A549 (cell line): ENCODE data around the gene KDM4B. TPM values are rescaled to one million over a fixed set of nuclear protein-coding genes. Genes with fewer than 3 reads are reported as not detected.

Experiments
- ATAC-seq, 2 experiments: fragments of 200-7000 bp in 1 of 2; fragments of >200 bp in 1 of 2; cut with Nextera tagmentation in 1 of 2; cut with Tn5 transposase in 1 of 2; 3 replicates each; pipeline versions ENCODE4 v1.8.0 to v1.9.1; 2018 to 2020; ENCODE audit warnings: mild to moderate bottlenecking in 1 of 2, moderate library complexity in 1 of 2
- CTCF ChIA-PET: fragments of 300-600 bp; sonication (Branson Sonifier 250); formaldehyde crosslinking; extraction: SDS; loops from one replicate; lab custom pipeline; 2021; ENCODE audit warnings: antibody characterized with exemption, inconsistent platforms; lab: Yijun Ruan, JAX
- POLR2A ChIA-PET: fragments of 350-600 bp; formaldehyde crosslinking; extraction: SDS; loops from one replicate; lab custom pipeline; 2021; ENCODE audit warnings: antibody characterized with exemption, inconsistent platforms; lab: Yijun Ruan, JAX
- DNase-seq, 2 experiments: peaks; one replicate each; pipeline versions ENCODE4 v3.0.0 to v3.0.0-alpha.2; 2011 to 2016; ENCODE audit warnings: low read depth in 1 of 2, low spot score in 1 of 2
- FAIRE-seq: peaks from 2 replicates; lab custom pipeline; 2011; peaks lifted over from hg19 to GRCh38; lab: Jason Lieb, UNC
- H3K27ac ChIP-seq, 2 experiments: fragments of >200 bp; sonication (Bioruptor Twin); formaldehyde crosslinking; 3 replicates each; pipeline ENCODE4 v1.5.1; 2016 to 2017
- H3K4me1 ChIP-seq: fragments of >200 bp; sonication (Bioruptor Twin); formaldehyde crosslinking; 3 replicates; pipeline ENCODE4 v1.6.1; 2016
- H3K4me2 ChIP-seq: fragments of >200 bp; sonication (Bioruptor Twin); formaldehyde crosslinking; 3 replicates; pipeline ENCODE4 v1.6.1; 2016
- H3K4me3 ChIP-seq: fragments of >200 bp; sonication (Bioruptor Twin); formaldehyde crosslinking; 3 replicates; pipeline ENCODE4 v1.5.1; 2016
- H3K9me3 ChIP-seq: fragments of >200 bp; sonication (Bioruptor Twin); formaldehyde crosslinking; 3 replicates; pipeline ENCODE4 v1.6.1; 2016
- BHLHE40 ChIP-seq: IDR thresholded peaks from 2 replicates; pipeline ENCODE4 v1.6.1; 2012; ENCODE audit warnings: low read depth, low read length, inconsistent platforms
- CBX8 ChIP-seq: fragments of 200-600 bp; sonication (generic); IDR thresholded peaks from 2 replicates; pipeline ENCODE4 v1.6.1; 2016
- CEBPB ChIP-seq, 2 experiments: fragments of >200 bp in 1 of 2; sonication (Bioruptor Twin) in 1 of 2; formaldehyde crosslinking in 1 of 2; IDR thresholded peaks; 2 replicates each; pipeline ENCODE4 v1.6.1; 2012 to 2016
- CHD2 ChIP-seq: fragments of 150-350 bp; IDR thresholded peaks from 2 replicates; pipeline ENCODE4 v1.6.1; 2014; ENCODE audit warnings: low read length; ENCODE audit not compliant: partially characterized antibody
- CHD4 ChIP-seq: fragments of 200-600 bp; sonication (generic); IDR thresholded peaks from 2 replicates; pipeline ENCODE4 v1.6.1; 2016; ENCODE audit warnings: antibody characterized with exemption, mild to moderate bottlenecking, borderline replicate concordance
- EP300 ChIP-seq, 2 experiments: fragments of >200 bp; sonication (Bioruptor Twin); formaldehyde crosslinking; IDR thresholded peaks; 2 replicates in 1 of 2; 3 replicates in 1 of 2; pipeline ENCODE4 v1.6.1; 2016 to 2017
- FOSB ChIP-seq: fragments of 250-450 bp; sonication (Bioruptor Pico); IDR thresholded peaks from 2 replicates; pipeline ENCODE4 v1.5.0; 2020; ENCODE audit warnings: mild to moderate bottlenecking, moderate library complexity
- FOSL2 ChIP-seq, 2 experiments: fragments of 450-650 bp in 1 of 2; fragments of >200 bp in 1 of 2; sonication (Bioruptor Twin) in 1 of 2; formaldehyde crosslinking; IDR thresholded peaks; 2 replicates each; pipeline versions ENCODE4 v1.5.0 to v1.6.1; 2016 to 2020; ENCODE audit warnings: mild to moderate bottlenecking in 1 of 2, moderate library complexity in 1 of 2
- FOXS1 ChIP-seq: fragments of 250-450 bp; sonication (Bioruptor Pico); IDR thresholded peaks from 2 replicates; pipeline ENCODE4 v1.5.0; 2020; ENCODE audit warnings: mild to moderate bottlenecking, moderate library complexity
- GATA3 ChIP-seq: IDR thresholded peaks from 2 replicates; pipeline ENCODE4 v1.6.1; 2012; ENCODE audit warnings: borderline replicate concordance
- HOXA7 ChIP-seq: fragments of 250-450 bp; sonication (Bioruptor Pico); IDR thresholded peaks from 2 replicates; pipeline ENCODE4 v1.5.0; 2020; ENCODE audit warnings: mild to moderate bottlenecking, moderate library complexity
- HOXB5 ChIP-seq: fragments of 250-450 bp; sonication (Bioruptor Pico); IDR thresholded peaks from 2 replicates; pipeline ENCODE4 v1.5.0; 2020; ENCODE audit warnings: mild to moderate bottlenecking, moderate library complexity
- JUN ChIP-seq, 2 experiments: fragments of >200 bp; sonication (Bioruptor Twin); formaldehyde crosslinking; IDR thresholded peaks; 2 replicates in 1 of 2; 3 replicates in 1 of 2; pipeline ENCODE4 v1.6.1; 2016 to 2017
- JUNB ChIP-seq: fragments of >200 bp; sonication (Bioruptor Twin); formaldehyde crosslinking; IDR thresholded peaks from 2 replicates; pipeline ENCODE4 v1.6.1; 2016
- KDM5A ChIP-seq: fragments of 200-600 bp; sonication (generic); IDR thresholded peaks from 2 replicates; pipeline ENCODE4 v1.6.1; 2016; ENCODE audit warnings: antibody characterized with exemption, mild to moderate bottlenecking
- MAFK ChIP-seq: fragments of 450-650 bp; IDR thresholded peaks from 2 replicates; pipeline ENCODE4 v1.6.1; 2014; ENCODE audit not compliant: partially characterized antibody
- MAZ ChIP-seq: fragments of 150-350 bp; IDR thresholded peaks from 2 replicates; pipeline ENCODE4 v1.6.1; 2014; ENCODE audit warnings: antibody characterized with exemption, low read depth, low read length, borderline replicate concordance
- NFE2L2 ChIP-seq: fragments of 150-350 bp; conservative IDR thresholded peaks from 2 replicates; pipeline ENCODE4 v1.6.1; 2014; ENCODE audit warnings: low read length
- NPAS2 ChIP-seq: fragments of 250-450 bp; sonication (Bioruptor Pico); IDR thresholded peaks from 2 replicates; pipeline ENCODE4 v1.8.0; 2022; ENCODE audit warnings: mild to moderate bottlenecking, moderate library complexity, borderline replicate concordance
- NR3C1 ChIP-seq: fragments of >200 bp; sonication (Bioruptor Twin); formaldehyde crosslinking; IDR thresholded peaks from 3 replicates; pipeline ENCODE4 v1.6.1; 2017
- PHF8 ChIP-seq: fragments of 200-600 bp; sonication (generic); IDR thresholded peaks from 2 replicates; pipeline ENCODE4 v1.6.1; 2016; ENCODE audit warnings: low read depth, mild to moderate bottlenecking, antibody characterized with exemption, moderate library complexity, borderline replicate concordance
- POLR2A ChIP-seq: IDR thresholded peaks from 2 replicates; pipeline ENCODE4 v1.6.1; 2012; ENCODE audit warnings: mild to moderate bottlenecking, low read length
- RARB ChIP-seq: fragments of 250-450 bp; sonication (Bioruptor Pico); IDR thresholded peaks from 2 replicates; pipeline ENCODE4 v1.8.0; 2021; ENCODE audit warnings: mild to moderate bottlenecking, moderate library complexity
- RFX5 ChIP-seq: fragments of 450-650 bp; IDR thresholded peaks from 2 replicates; pipeline ENCODE4 v1.7.1; 2014; ENCODE audit warnings: antibody characterized with exemption, mild to moderate bottlenecking, moderate library complexity
- SMC3 ChIP-seq: fragments of >200 bp; sonication (Bioruptor Twin); formaldehyde crosslinking; IDR thresholded peaks from 3 replicates; pipeline ENCODE4 v1.6.1; 2018; ENCODE audit warnings: inconsistent platforms
- SREBF2 ChIP-seq: fragments of 450-650 bp; IDR thresholded peaks from 2 replicates; pipeline ENCODE4 v1.6.1; 2014; ENCODE audit warnings: mild to moderate bottlenecking, moderate library complexity
- ZSCAN20 ChIP-seq: fragments of 250-450 bp; sonication (Bioruptor Pico); IDR thresholded peaks from 2 replicates; pipeline ENCODE4 v1.8.0; 2022; ENCODE audit warnings: mild to moderate bottlenecking, moderate library complexity
- WGBS: methylation state at CpG from one replicate; pipeline ENCODE4 v1.1.6; 2017; ENCODE audit errors: missing lambda C conversion rate; 5-methylcytosine and 5-hydroxymethylcytosine counted together
- polyA plus RNA-seq, 4 experiments: library from polyadenylated mRNA; depleted of rRNA in 3 of 4; stranded (reverse); fragments of >200 nt; fragmentation: RNase III in 1 of 4; extraction: RNeasy Plus Mini Kit Qiagen cat#74134 plus additional on column Dnase treatment in 1 of 4; gene quantifications; 2 replicates in 3 of 4; 3 replicates in 1 of 4; pipeline ENCODE4 v1.2.3, GENCODE V29; 2011 to 2017
- TF ChIP-seq, protein P1 (sequence below): fragments of >200 bp; sonication (Bioruptor Twin); formaldehyde crosslinking; IDR thresholded peaks from 3 replicates; pipeline ENCODE4 v1.5.1; 2016
- TF ChIP-seq, protein P2 (sequence below): fragments of 250-450 bp; sonication (Bioruptor Pico); IDR thresholded peaks from 2 replicates; pipeline ENCODE4 v1.5.0; 2020; ENCODE audit warnings: low read depth, mild to moderate bottlenecking, moderate library complexity

Gene KDM4B
- polyA plus RNA-seq, 2 of the 4 experiments (the other 2 are of a cell fraction), result 3.0 to 4.6 TPM

- FAIRE-seq (no peak), ATAC-seq (no peak), DNase-seq (no peak)
- CTCF ChIA-PET, result interaction anchor here (0.5 to 1.9 kb wide), 5 partner anchors 20 to 490 kb away, joined by 3 to 7 read pairs (median 3); no protein-coding TSS in a partner anchor
- 99% methylated on average over 12 of the region's 16 CpGs for WGBS
- Histone ChIP-seq H3K4me2 (no peak overlapping the region), H3K4me3 (no peak overlapping the region), H3K4me1 (peaks cover 23% of the 10 kb centered on the region), H3K9me3 (no peaks in the 10 kb centered on the region), H3K27ac (peak overlapping the region in 1 of 2 experiments; percentile 39; a peak in 1 of 6 replicates)
- TF ChIP-seq FOSB (CRISPR knock-in tag), result no peak
- TF ChIP-seq NPAS2 (CRISPR knock-in tag), result no peak
- TF ChIP-seq FOSL2 (IDR thresholded peaks at IDR 0.05), result no peak
- TF ChIP-seq FOSL2 (CRISPR knock-in tag; IDR thresholded peaks at IDR 0.05), result no peak
- TF ChIP-seq GATA3, result no peak
- no peak for TF ChIP-seq KDM5A
- TF ChIP-seq RFX5, result no peak
- TF ChIP-seq HOXB5, result no peak
- no peak for TF ChIP-seq MAFK
- no peak for TF ChIP-seq RARB (CRISPR knock-in tag)
- no peak for TF ChIP-seq POLR2A
- TF ChIP-seq, protein P1, sequence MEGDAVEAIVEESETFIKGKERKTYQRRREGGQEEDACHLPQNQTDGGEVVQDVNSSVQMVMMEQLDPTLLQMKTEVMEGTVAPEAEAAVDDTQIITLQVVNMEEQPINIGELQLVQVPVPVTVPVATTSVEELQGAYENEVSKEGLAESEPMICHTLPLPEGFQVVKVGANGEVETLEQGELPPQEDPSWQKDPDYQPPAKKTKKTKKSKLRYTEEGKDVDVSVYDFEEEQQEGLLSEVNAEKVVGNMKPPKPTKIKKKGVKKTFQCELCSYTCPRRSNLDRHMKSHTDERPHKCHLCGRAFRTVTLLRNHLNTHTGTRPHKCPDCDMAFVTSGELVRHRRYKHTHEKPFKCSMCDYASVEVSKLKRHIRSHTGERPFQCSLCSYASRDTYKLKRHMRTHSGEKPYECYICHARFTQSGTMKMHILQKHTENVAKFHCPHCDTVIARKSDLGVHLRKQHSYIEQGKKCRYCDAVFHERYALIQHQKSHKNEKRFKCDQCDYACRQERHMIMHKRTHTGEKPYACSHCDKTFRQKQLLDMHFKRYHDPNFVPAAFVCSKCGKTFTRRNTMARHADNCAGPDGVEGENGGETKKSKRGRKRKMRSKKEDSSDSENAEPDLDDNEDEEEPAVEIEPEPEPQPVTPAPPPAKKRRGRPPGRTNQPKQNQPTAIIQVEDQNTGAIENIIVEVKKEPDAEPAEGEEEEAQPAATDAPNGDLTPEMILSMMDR, result no peak
- no peak for TF ChIP-seq SREBF2
- TF ChIP-seq HOXA7 (CRISPR knock-in tag), result no peak
- no peak for TF ChIP-seq SMC3
- no peak for TF ChIP-seq NR3C1
- no peak for TF ChIP-seq CEBPB (IDR thresholded peaks at IDR 0.05)
- POLR2A ChIA-PET, result no interaction called here
Measured at GRCh38 chr19:5052945-5053485, 84.1 kb downstream of the KDM4B start.

DNA sequence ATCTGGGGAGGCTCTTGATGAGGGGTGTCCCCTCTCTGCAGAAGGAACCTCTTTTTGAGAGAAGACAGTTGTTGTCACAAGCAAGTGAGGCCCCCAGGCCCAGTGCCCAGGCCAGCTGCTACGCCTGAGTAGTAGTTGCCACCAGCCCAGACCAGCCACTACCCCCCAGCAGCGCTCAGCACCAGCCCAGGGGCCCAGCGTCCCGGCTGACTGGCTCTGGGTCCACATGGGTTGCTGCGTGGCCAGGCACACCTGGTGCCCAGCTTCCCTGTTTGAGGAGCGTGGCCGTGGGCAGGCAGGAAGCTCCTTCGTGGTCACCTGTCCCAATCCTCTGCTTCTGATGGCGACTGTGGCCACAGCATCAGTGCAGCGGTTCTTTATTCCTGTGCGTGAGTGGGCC, 84.7 kb downstream of the KDM4B start:
- POLR2A ChIA-PET, result no interaction called here
- DNase-seq, result no peak
- TF ChIP-seq SREBF2, result no peak
- TF ChIP-seq MAZ, result no peak
- no peak for TF ChIP-seq CHD2
- no peak for TF ChIP-seq CBX8
- TF ChIP-seq BHLHE40, result no peak
- TF ChIP-seq ZSCAN20 (CRISPR knock-in tag), result no peak
- no peak for TF ChIP-seq MAFK
- TF ChIP-seq KDM5A, result no peak
- no peak for TF ChIP-seq EP300 (IDR thresholded peaks at IDR 0.05)
- no peak for TF ChIP-seq JUNB
- no peak for TF ChIP-seq NFE2L2
- TF ChIP-seq PHF8, result no peak
- no peak for TF ChIP-seq NPAS2 (CRISPR knock-in tag)
- TF ChIP-seq JUN (IDR thresholded peaks at IDR 0.05), result no peak
- TF ChIP-seq CHD4, result no peak
- TF ChIP-seq, protein P2, sequence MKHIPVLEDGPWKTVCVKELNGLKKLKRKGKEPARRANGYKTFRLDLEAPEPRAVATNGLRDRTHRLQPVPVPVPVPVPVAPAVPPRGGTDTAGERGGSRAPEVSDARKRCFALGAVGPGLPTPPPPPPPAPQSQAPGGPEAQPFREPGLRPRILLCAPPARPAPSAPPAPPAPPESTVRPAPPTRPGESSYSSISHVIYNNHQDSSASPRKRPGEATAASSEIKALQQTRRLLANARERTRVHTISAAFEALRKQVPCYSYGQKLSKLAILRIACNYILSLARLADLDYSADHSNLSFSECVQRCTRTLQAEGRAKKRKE (CRISPR knock-in tag), result no peak
- no peak for TF ChIP-seq FOXS1 (CRISPR knock-in tag)
- TF ChIP-seq, protein P1, result no peak
- Histone ChIP-seq H3K4me2 (no peak overlapping the region), H3K27ac (peak overlapping the region in 1 of 2 experiments; percentile 39; a peak in 1 of 6 replicates), H3K9me3 (no peaks in the 10 kb centered on the region), H3K4me3 (no peak overlapping the region), H3K4me1 (peaks cover 17% of the 10 kb centered on the region)
- 91% methylated on average over 8 of the region's 11 CpGs for WGBS
- CTCF ChIA-PET, result interaction anchor here (1.9 kb wide), 1 partner anchor 100 kb away, joined by 7 read pairs; no protein-coding TSS in a partner anchor
- no peak for ATAC-seq
- no peak for FAIRE-seq
